Ishikawa (cell line): Measurements from ENCODE around the gene AQP7.

Source experiments
- CREB1 ChIP-seq: IDR thresholded peaks from 2 replicates; pipeline ENCODE4 v1.6.1; 2012; ENCODE audit warnings: low read depth
- EGR1 ChIP-seq: IDR thresholded peaks from 2 replicates; pipeline ENCODE4 v1.6.1; 2012
- EP300 ChIP-seq: IDR thresholded peaks from 2 replicates; pipeline ENCODE4 v1.6.1; 2012; ENCODE audit warnings: borderline replicate concordance
- FOXM1 ChIP-seq: IDR thresholded peaks from 2 replicates; pipeline ENCODE4 v1.6.1; 2012; ENCODE audit warnings: low read depth, borderline replicate concordance
- RAD21 ChIP-seq: IDR thresholded peaks from 2 replicates; pipeline ENCODE4 v1.6.1; 2012; ENCODE audit warnings: low read depth
- TAF1 ChIP-seq: IDR thresholded peaks from 2 replicates; pipeline ENCODE4 v1.6.1; 2012; ENCODE audit warnings: low read depth, mild to moderate bottlenecking
- TEAD4 ChIP-seq: IDR thresholded peaks from 2 replicates; pipeline ENCODE4 v1.6.1; 2012
- TF ChIP-seq, protein P1 (sequence below): IDR thresholded peaks from 2 replicates; pipeline ENCODE4 v1.6.1; 2012; ENCODE audit warnings: low read depth, mild to moderate bottlenecking

GRCh38 chr9:33393581-33393980, 8.8 kb downstream of the AQP7 start:
- TF ChIP-seq RAD21: no peak
- TF ChIP-seq CREB1: no peak
- TF ChIP-seq, protein P1, sequence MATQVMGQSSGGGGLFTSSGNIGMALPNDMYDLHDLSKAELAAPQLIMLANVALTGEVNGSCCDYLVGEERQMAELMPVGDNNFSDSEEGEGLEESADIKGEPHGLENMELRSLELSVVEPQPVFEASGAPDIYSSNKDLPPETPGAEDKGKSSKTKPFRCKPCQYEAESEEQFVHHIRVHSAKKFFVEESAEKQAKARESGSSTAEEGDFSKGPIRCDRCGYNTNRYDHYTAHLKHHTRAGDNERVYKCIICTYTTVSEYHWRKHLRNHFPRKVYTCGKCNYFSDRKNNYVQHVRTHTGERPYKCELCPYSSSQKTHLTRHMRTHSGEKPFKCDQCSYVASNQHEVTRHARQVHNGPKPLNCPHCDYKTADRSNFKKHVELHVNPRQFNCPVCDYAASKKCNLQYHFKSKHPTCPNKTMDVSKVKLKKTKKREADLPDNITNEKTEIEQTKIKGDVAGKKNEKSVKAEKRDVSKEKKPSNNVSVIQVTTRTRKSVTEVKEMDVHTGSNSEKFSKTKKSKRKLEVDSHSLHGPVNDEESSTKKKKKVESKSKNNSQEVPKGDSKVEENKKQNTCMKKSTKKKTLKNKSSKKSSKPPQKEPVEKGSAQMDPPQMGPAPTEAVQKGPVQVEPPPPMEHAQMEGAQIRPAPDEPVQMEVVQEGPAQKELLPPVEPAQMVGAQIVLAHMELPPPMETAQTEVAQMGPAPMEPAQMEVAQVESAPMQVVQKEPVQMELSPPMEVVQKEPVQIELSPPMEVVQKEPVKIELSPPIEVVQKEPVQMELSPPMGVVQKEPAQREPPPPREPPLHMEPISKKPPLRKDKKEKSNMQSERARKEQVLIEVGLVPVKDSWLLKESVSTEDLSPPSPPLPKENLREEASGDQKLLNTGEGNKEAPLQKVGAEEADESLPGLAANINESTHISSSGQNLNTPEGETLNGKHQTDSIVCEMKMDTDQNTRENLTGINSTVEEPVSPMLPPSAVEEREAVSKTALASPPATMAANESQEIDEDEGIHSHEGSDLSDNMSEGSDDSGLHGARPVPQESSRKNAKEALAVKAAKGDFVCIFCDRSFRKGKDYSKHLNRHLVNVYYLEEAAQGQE: no peak
- no peak for TF ChIP-seq EGR1
- no peak for TF ChIP-seq FOXM1
- TF ChIP-seq TEAD4: no peak
- no peak for TF ChIP-seq TAF1
- no peak for TF ChIP-seq EP300
